CD4-positive, alpha-beta memory T cell (primary cell): Measurements from ENCODE around the gene SMS. TPM values are rescaled to one million over a fixed set of nuclear protein-coding genes. Genes with fewer than 3 reads are reported as not detected.
A peak's percentile ranks its signal among the peaks of the same experiment; 100 is the strongest.

ENCODE experiments used
- CTCF ChIA-PET: fragments of 350-600 bp; sonication (Branson Sonifier 250); formaldehyde crosslinking; loops from one replicate; lab custom pipeline; 2021; ENCODE audit warnings: inconsistent platforms; ENCODE audit not compliant: partially characterized antibody; lab: Charles Lee
- POLR2A ChIA-PET: fragments of 350-600 bp; sonication (Branson Sonifier 250); formaldehyde crosslinking; loops from one replicate; lab custom pipeline; 2021; ENCODE audit not compliant: partially characterized antibody; lab: Charles Lee
- DNase-seq, 5 donors: peaks; one replicate each; pipeline versions ENCODE4 v3.0.0 to v3.0.0-alpha.2; 2020 to 2022; ENCODE audit warnings: mixed read lengths in 1 of 5
- H3K27ac ChIP-seq: one replicate; pipeline ENCODE4 v1.7.0; 2013; ENCODE audit warnings: low read depth, low read length
- H3K27me3 ChIP-seq: 2 replicates; pipeline ENCODE4 v1.7.0; 2013; ENCODE audit warnings: mild to moderate bottlenecking, low read length, moderate library complexity; ENCODE audit not compliant: insufficient read depth
- H3K36me3 ChIP-seq: 2 replicates; pipeline ENCODE4 v1.7.0; 2013; ENCODE audit warnings: mild to moderate bottlenecking, low read length, moderate library complexity; ENCODE audit not compliant: insufficient read depth
- H3K4me1 ChIP-seq: 2 replicates; pipeline ENCODE4 v1.7.0; 2013; ENCODE audit warnings: mild to moderate bottlenecking, low read length, moderate library complexity; ENCODE audit not compliant: insufficient read depth
- H3K4me3 ChIP-seq, 2 donors: one replicate each; pipeline ENCODE4 v1.7.0; 2013; ENCODE audit warnings: low read length in 2 of 2, mild to moderate bottlenecking in 1 of 2
- H3K9me3 ChIP-seq, 2 donors: one replicate each; pipeline ENCODE4 v1.7.0; 2013; ENCODE audit warnings: low read length in 2 of 2, control low read depth in 1 of 2; ENCODE audit not compliant: control insufficient read depth in 1 of 2
- H3K27ac Mint-ChIP-seq, 7 donors: one replicate each; pipeline ENCODE4 v1.8.0; 2020 to 2021; ENCODE audit warnings: mixed read lengths in 7 of 7, mild to moderate bottlenecking in 6 of 7, inconsistent platforms in 3 of 7, moderate library complexity in 3 of 7
- H3K27me3 Mint-ChIP-seq, 2 donors: one replicate each; pipeline ENCODE4 v1.8.0; 2020 to 2021; ENCODE audit warnings: mixed read lengths in 2 of 2
- H3K36me3 Mint-ChIP-seq, 2 donors: one replicate each; pipeline ENCODE4 v1.8.0; 2020 to 2021; ENCODE audit warnings: mixed read lengths in 2 of 2, inconsistent platforms in 1 of 2, mild to moderate bottlenecking in 1 of 2
- H3K4me1 Mint-ChIP-seq, 4 donors: one replicate each; pipeline ENCODE4 v1.8.0; 2020 to 2021; ENCODE audit warnings: mixed read lengths in 4 of 4, mild to moderate bottlenecking in 1 of 4
- H3K4me3 Mint-ChIP-seq, 8 donors: one replicate each; pipeline ENCODE4 v1.8.0; 2020 to 2021; ENCODE audit warnings: mixed read lengths in 8 of 8, mild to moderate bottlenecking in 7 of 8, moderate library complexity in 6 of 8, inconsistent platforms in 3 of 8
- H3K9me3 Mint-ChIP-seq, 8 donors: one replicate each; pipeline ENCODE4 v1.8.0; 2020 to 2021; ENCODE audit warnings: mixed read lengths in 8 of 8, mild to moderate bottlenecking in 5 of 8, inconsistent platforms in 3 of 8, moderate library complexity in 1 of 8
- intact Hi-C: fragments of 100-400 bp; cut with micrococcal nuclease; formaldehyde crosslinking; loops from one replicate; pipeline ENCODE4 v1.15.1; 2023
- polyA plus RNA-seq, 2 donors: library from polyadenylated mRNA; unstranded; fragments of 300-500 nt; fragmentation: Illumina TruSeq; gene quantifications; one replicate each; pipeline ENCODE4 v1.2.3, GENCODE V29; 2021
- total RNA-seq, 2 experiments: library from RNA; stranded (reverse); gene quantifications; one replicate each; pipeline ENCODE4 v1.2.3, GENCODE V29; 2021

The SMS gene
- total and polyA plus RNA-seq, 4 experiments from 2014 or later: 28.0 to 74.7 (median 39.8) TPM

- Histone ChIP-seq H3K27me3 (no peaks in the 10 kb centered on the region), H3K4me1 (peaks cover 23% of the 10 kb centered on the region), H3K9me3 (no peaks in the 10 kb centered on the region), H3K27ac (no peak overlapping the region), H3K4me3 (no peak overlapping the region), H3K36me3 (peaks cover 3% of the 10 kb centered on the region)
- DNase-seq: no peak
- intact Hi-C loops: no loop called here
- no peak overlapping the region for H3K4me3 Mint-ChIP-seq
- POLR2A ChIA-PET: interaction anchor here (3.4 kb wide), 1 partner anchor 9 kb away, joined by 23 read pairs; no protein-coding TSS in a partner anchor
- no peaks in the 10 kb centered on the region for H3K27me3 Mint-ChIP-seq
- H3K9me3 Mint-ChIP-seq: no peaks in the 10 kb centered on the region
- peak overlapping the region in 2 of 7 donors; percentile 1 to 11 for H3K27ac Mint-ChIP-seq
- peaks cover 12 to 25% of the 10 kb centered on the region in 2 donors for H3K36me3 Mint-ChIP-seq
- CTCF ChIA-PET: interaction anchor here (0.7 to 2.1 kb wide), 2 partner anchors 10 to 1441 kb away, joined by 3 to 18 read pairs; no protein-coding TSS in a partner anchor
- H3K4me1 Mint-ChIP-seq: peaks cover 17 to 34% (median 26%) of the 10 kb centered on the region in 4 donors
These were observed 34.7 kb downstream of the SMS start for GRCh38 chrX:21975242-21975641.

GRCh38 chrX:21975812-21976211 is 35.3 kb downstream of the SMS start:
- POLR2A ChIA-PET: interaction anchor here (3.4 kb wide), 1 partner anchor 9 kb away, joined by 23 read pairs; no protein-coding TSS in a partner anchor
- CTCF ChIA-PET: interaction anchor here (1.4 to 2.1 kb wide), 2 partner anchors 9 to 160 kb away, joined by 4 to 18 read pairs; no protein-coding TSS in a partner anchor
- peak overlapping the region in 2 of 7 donors; percentile 1 to 11 for H3K27ac Mint-ChIP-seq
- peaks cover 12 to 24% of the 10 kb centered on the region in 2 donors for H3K36me3 Mint-ChIP-seq
- H3K27me3 Mint-ChIP-seq: no peaks in the 10 kb centered on the region
- peaks cover 3% of the 10 kb centered on the region for H3K36me3 ChIP-seq
- peaks cover 17 to 34% (median 26%) of the 10 kb centered on the region in 4 donors for H3K4me1 Mint-ChIP-seq
- intact Hi-C loops: no loop called here
- no peak overlapping the region for H3K4me3 Mint-ChIP-seq
- no peaks in the 10 kb centered on the region for H3K9me3 ChIP-seq
- no peaks in the 10 kb centered on the region for H3K9me3 Mint-ChIP-seq
- no peaks in the 10 kb centered on the region for H3K27me3 ChIP-seq
- H3K27ac ChIP-seq: no peak overlapping the region
- DNase-seq: no peak
- no peak overlapping the region for H3K4me3 ChIP-seq
- peaks cover 23% of the 10 kb centered on the region for H3K4me1 ChIP-seq

DNA sequence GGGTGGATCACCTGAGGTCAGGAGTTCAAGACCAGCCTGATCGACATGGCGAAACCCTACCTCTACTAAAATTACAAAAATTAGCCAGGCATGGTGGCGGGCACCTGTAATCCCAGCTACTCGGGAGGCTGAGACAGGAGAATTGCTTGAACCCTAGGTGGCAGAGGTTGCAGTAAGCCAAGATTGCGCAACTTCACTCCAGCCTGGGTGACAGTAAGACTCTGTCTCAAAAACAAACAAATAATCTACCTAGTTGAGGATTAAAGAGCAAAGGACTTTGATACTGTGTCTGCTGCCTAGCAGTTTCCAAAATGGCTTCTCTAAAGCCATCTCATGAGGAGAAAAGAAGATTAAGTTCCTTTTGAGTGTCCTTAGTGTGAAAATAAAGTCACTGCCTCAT is 37.8 kb downstream of the SMS start:
- Histone ChIP-seq H3K4me3 (no peak overlapping the region), H3K36me3 (peaks cover 3% of the 10 kb centered on the region), H3K27ac (no peak overlapping the region), H3K4me1 (peaks cover 14% of the 10 kb centered on the region), H3K27me3 (no peaks in the 10 kb centered on the region), H3K9me3 (no peaks in the 10 kb centered on the region)
- ChIA-PET POLR2A (no interaction called here), CTCF (no interaction called here)
- no peak for DNase-seq
- H3K4me3 Mint-ChIP-seq: no peak overlapping the region
- H3K4me1 Mint-ChIP-seq: peaks cover 12 to 14% (median 13%) of the 10 kb centered on the region in 4 donors
- peak overlapping the region in 1 of 7 donors; percentile 57 for H3K27ac Mint-ChIP-seq
- no peaks in the 10 kb centered on the region for H3K27me3 Mint-ChIP-seq
- no peaks in the 10 kb centered on the region for H3K9me3 Mint-ChIP-seq
- H3K36me3 Mint-ChIP-seq: peaks cover 12 to 20% of the 10 kb centered on the region in 2 donors
- intact Hi-C loops: no loop called here

GRCh38 chrX:21982311-21982710 is 41.8 kb downstream of the SMS start:
- no peaks in the 10 kb centered on the region for H3K9me3 Mint-ChIP-seq
- no peak for DNase-seq
- peaks cover 2 to 5% (median 3%) of the 10 kb centered on the region in 4 donors for H3K4me1 Mint-ChIP-seq
- H3K27me3 Mint-ChIP-seq: no peaks in the 10 kb centered on the region
- intact Hi-C loops: loop anchor here (10.0 kb wide), 1 partner anchor 1458 kb away; no protein-coding TSS in a partner anchor
- no peaks in the 10 kb centered on the region for H3K27me3 ChIP-seq
- no peak overlapping the region for H3K4me3 Mint-ChIP-seq
- peaks cover 3% of the 10 kb centered on the region for H3K36me3 ChIP-seq
- ChIA-PET POLR2A (no interaction called here), CTCF (interaction anchor here (0.7 kb wide), 1 partner anchor 13 kb away, joined by 3 read pairs; no protein-coding TSS in a partner anchor)
- H3K9me3 ChIP-seq: no peaks in the 10 kb centered on the region
- H3K4me1 ChIP-seq: no peaks in the 10 kb centered on the region
- peaks cover 12 to 23% of the 10 kb centered on the region in 2 donors for H3K36me3 Mint-ChIP-seq
- H3K27ac Mint-ChIP-seq: peak overlapping the region in 1 of 7 donors; percentile 22
- no peak overlapping the region for H3K4me3 ChIP-seq
- H3K27ac ChIP-seq: no peak overlapping the region

- Mint-ChIP-seq H3K36me3 (peaks cover 8 to 21% of the 10 kb centered on the region in 2 donors), H3K27ac (peak overlapping the region in 2 of 7 donors; percentile 5 to 8), H3K27me3 (no peaks in the 10 kb centered on the region), H3K4me3 (no peak overlapping the region), H3K4me1 (peaks cover 2 to 5% (median 3%) of the 10 kb centered on the region in 4 donors), H3K9me3 (peaks cover 0 to 2% (median 0%) of the 10 kb centered on the region in 8 donors)
- intact Hi-C loops: loop anchor here (1.0 to 10.0 kb wide), 3 partner anchors 151 to 1917 kb away; no protein-coding TSS in a partner anchor
- Histone ChIP-seq H3K27ac (no peak overlapping the region), H3K9me3 (no peaks in the 10 kb centered on the region), H3K27me3 (no peaks in the 10 kb centered on the region), H3K4me1 (no peaks in the 10 kb centered on the region), H3K4me3 (no peak overlapping the region), H3K36me3 (no peaks in the 10 kb centered on the region)
- peak; percentile 61 to 75 (median 74) for DNase-seq
- ChIA-PET POLR2A (interaction anchor here (0.7 to 3.1 kb wide), 4 partner anchors 11 to 146 kb away, joined by 3 to 23 read pairs (median 4); partner anchors contain the start of gene MBTPS2), CTCF (interaction anchor here (0.6 to 3.5 kb wide), 25 partner anchors 9 to 763 kb away, joined by 3 to 35 read pairs (median 4); no protein-coding TSS in a partner anchor)
These were observed 44.8 kb downstream of the SMS start for GRCh38 chrX:21985332-21985777.

- H3K4me3 ChIP-seq: no peak overlapping the region
- POLR2A ChIA-PET: no interaction called here
- peaks cover 9% of the 10 kb centered on the region for H3K4me1 ChIP-seq
- no peak overlapping the region for H3K4me3 Mint-ChIP-seq
- no peaks in the 10 kb centered on the region for H3K27me3 ChIP-seq
- no peak for DNase-seq
- intact Hi-C loops: loop anchor here (10.0 kb wide), 1 partner anchor 1462 kb away; no protein-coding TSS in a partner anchor
- no peaks in the 10 kb centered on the region for H3K27me3 Mint-ChIP-seq
- H3K27ac ChIP-seq: no peak overlapping the region
- H3K9me3 ChIP-seq: no peaks in the 10 kb centered on the region
- no peaks in the 10 kb centered on the region for H3K36me3 ChIP-seq
- CTCF ChIA-PET: interaction anchor here (3.5 kb wide), 1 partner anchor 14 kb away, joined by 35 read pairs; no protein-coding TSS in a partner anchor
- peaks cover 2 to 12% (median 5%) of the 10 kb centered on the region in 4 donors for H3K4me1 Mint-ChIP-seq
- peaks cover 0 to 2% (median 0%) of the 10 kb centered on the region in 8 donors for H3K9me3 Mint-ChIP-seq
- H3K36me3 Mint-ChIP-seq: peaks cover 8 to 23% of the 10 kb centered on the region in 2 donors
- no peak overlapping the region for H3K27ac Mint-ChIP-seq
These were observed 46.1 kb downstream of the SMS start for GRCh38 chrX:21986596-21986995.

DNA sequence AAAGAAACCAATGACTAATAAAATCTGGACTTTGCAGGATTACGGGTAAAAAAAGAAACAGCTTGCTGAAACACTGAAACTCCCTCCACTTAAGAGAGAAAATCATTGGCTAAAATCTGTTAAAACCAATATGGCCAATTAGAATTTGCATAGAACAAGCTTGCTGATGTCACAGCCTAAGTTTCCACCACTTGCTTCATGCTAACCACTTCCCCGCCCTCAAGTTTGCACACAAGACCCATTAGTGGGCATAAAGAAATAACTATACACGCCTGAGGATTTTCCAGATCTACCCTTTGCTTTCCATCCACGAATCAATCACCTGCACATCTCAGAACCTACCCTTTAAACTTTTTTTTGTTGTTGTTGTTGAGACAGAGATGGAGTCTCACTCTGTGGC is 48.9 kb downstream of the SMS start:
- no peaks in the 10 kb centered on the region for H3K27me3 Mint-ChIP-seq
- ChIA-PET POLR2A (no interaction called here), CTCF (no interaction called here)
- intact Hi-C loops: loop anchor here (10.0 kb wide), 1 partner anchor 1465 kb away; no protein-coding TSS in a partner anchor
- H3K36me3 Mint-ChIP-seq: peaks cover 9 to 29% of the 10 kb centered on the region in 2 donors
- H3K4me3 ChIP-seq: no peak overlapping the region
- H3K27ac Mint-ChIP-seq: peak overlapping the region in 1 of 7 donors; percentile 47
- H3K4me1 ChIP-seq: peaks cover 9% of the 10 kb centered on the region
- H3K36me3 ChIP-seq: no peaks in the 10 kb centered on the region
- H3K4me3 Mint-ChIP-seq: no peak overlapping the region
- no peaks in the 10 kb centered on the region for H3K9me3 ChIP-seq
- H3K4me1 Mint-ChIP-seq: peaks cover 2 to 12% (median 5%) of the 10 kb centered on the region in 4 donors
- H3K27me3 ChIP-seq: no peaks in the 10 kb centered on the region
- peaks cover 0 to 2% (median 0%) of the 10 kb centered on the region in 8 donors for H3K9me3 Mint-ChIP-seq
- no peak overlapping the region for H3K27ac ChIP-seq
- no peak for DNase-seq
